OCI-LY7 (cell line): ENCODE data around the gene CAPRIN1. TPM values are rescaled to one million over a fixed set of nuclear protein-coding genes. Genes with fewer than 3 reads are reported as not detected.

Experiments used
- BruUV-seq: library from RNA; stranded (reverse); fragments of 400-500 nt; replicated peaks from 2 replicates; lab custom pipeline; 2021; lab: Mats Ljungman, UMichigan
- CTCF ChIA-PET: fragments of 300-600 bp; sonication (Branson Sonifier 250); formaldehyde crosslinking; loops from one replicate; lab custom pipeline; 2022; ENCODE audit warnings: antibody characterized with exemption; ENCODE audit not compliant: unreplicated experiment; lab: Charles Lee
- POLR2A ChIA-PET: fragments of 300-600 bp; sonication (Branson Sonifier 250); formaldehyde crosslinking; loops from one replicate; lab custom pipeline; 2022; ENCODE audit warnings: antibody characterized with exemption; lab: Charles Lee
- DNase-seq: peaks from one replicate; pipeline ENCODE4 v3.0.0-alpha.2; 2015; ENCODE audit warnings: low spot score
- H2AFZ ChIP-seq: fragments of 200-600 bp; sonication (generic), shearing (Covaris generic); 2 replicates; pipeline ENCODE4 v1.6.1; 2014; ENCODE audit warnings: mild to moderate bottlenecking, antibody characterized with exemption, low read length, moderate library complexity
- H3K27ac ChIP-seq: fragments of 200-600 bp; sonication (generic); 2 replicates; pipeline ENCODE4 v1.5.1; 2014; ENCODE audit warnings: mixed run types, low read depth, mild to moderate bottlenecking, moderate library complexity, low read length, inconsistent platforms; ENCODE audit not compliant: poor library complexity, severe bottlenecking
- H3K36me3 ChIP-seq: fragments of 200-600 bp; sonication (generic); 2 replicates; pipeline ENCODE4 v1.6.1; 2014; ENCODE audit warnings: mild to moderate bottlenecking, antibody characterized with exemption, low read length, moderate library complexity, mixed read lengths; ENCODE audit not compliant: insufficient read depth
- H3K4me1 ChIP-seq: fragments of 200-600 bp; sonication (generic); 2 replicates; pipeline ENCODE4 v1.5.1; 2014; ENCODE audit warnings: mild to moderate bottlenecking, low read length; ENCODE audit not compliant: insufficient read depth, poor library complexity, severe bottlenecking
- H3K4me2 ChIP-seq: fragments of 200-600 bp; sonication (generic); 2 replicates; pipeline ENCODE4 v1.6.1; 2014; ENCODE audit warnings: mild to moderate bottlenecking, low read length
- H3K4me3 ChIP-seq: fragments of 200-600 bp; sonication (generic); 2 replicates; pipeline ENCODE4 v1.5.1; 2014; ENCODE audit warnings: mild to moderate bottlenecking, low read depth, low read length; ENCODE audit not compliant: poor library complexity, severe bottlenecking
- H3K79me2 ChIP-seq: fragments of 200-600 bp; sonication (generic); 2 replicates; pipeline ENCODE4 v1.6.1; 2016; ENCODE audit warnings: low read depth, mild to moderate bottlenecking, low read length, moderate library complexity, mixed read lengths; ENCODE audit not compliant: insufficient read depth
- H3K9me2 ChIP-seq: fragments of 200-600 bp; sonication (generic); 2 replicates; pipeline ENCODE4 v1.6.1; 2016; ENCODE audit warnings: mild to moderate bottlenecking, low read length, mixed read lengths; ENCODE audit not compliant: insufficient read depth
- H3K9me3 ChIP-seq: fragments of 200-600 bp; sonication (generic); 2 replicates; pipeline ENCODE4 v1.6.1; 2014; ENCODE audit warnings: mild to moderate bottlenecking, mixed run types, low read length, mixed read lengths
- H4K20me1 ChIP-seq: fragments of 200-600 bp; sonication (generic); 2 replicates; pipeline ENCODE4 v1.6.1; 2014; ENCODE audit warnings: mild to moderate bottlenecking, antibody characterized with exemption, low read length, moderate library complexity, mixed read lengths; ENCODE audit not compliant: insufficient read depth
- CTCF ChIP-seq: fragments of 200-600 bp; sonication (generic); conservative IDR thresholded peaks from 2 replicates; pipeline ENCODE4 v1.5.1; 2014; ENCODE audit warnings: mild to moderate bottlenecking, antibody characterized with exemption, low read length, moderate library complexity, mixed read lengths
- EZH2phosphoT487 ChIP-seq: fragments of 200-600 bp; sonication (generic); IDR thresholded peaks from 2 replicates; pipeline ENCODE4 v1.6.1; 2018; ENCODE audit warnings: low read depth, borderline replicate concordance, mild to moderate bottlenecking, mixed run types, antibody characterized with exemption, low read length, moderate library complexity, mixed read lengths
- intact Hi-C: fragments of 100-400 bp; cut with micrococcal nuclease; formaldehyde crosslinking; loops from one replicate; pipeline ENCODE4 v1.10.0; 2022; ENCODE audit not compliant: unreplicated experiment
- total RNA-seq, 2 experiments: library from RNA; depleted of rRNA in 1 of 2; stranded (reverse); fragments of >200 nt in 1 of 2; shearing (Covaris generic) in 1 of 2; gene quantifications; 2 replicates each; pipeline ENCODE4 v1.2.3, GENCODE V29; 2014 to 2022

The CAPRIN1 gene
- total RNA-seq, 2 experiments from 2014 or later = 259 to 286 TPM

- Histone ChIP-seq H3K27ac (no peak overlapping the region), H4K20me1 (no peaks in the 10 kb centered on the region; the same call in 1 of the 2 replicates), H3K4me3 (no peak overlapping the region), H3K9me3 (no peaks in the 10 kb centered on the region), H3K4me1 (peaks cover 49% of the 10 kb centered on the region), H3K9me2 (no peaks in the 10 kb centered on the region), H3K36me3 (peaks cover 97% of the 10 kb centered on the region), H2AFZ (no peak overlapping the region), H3K4me2 (no peak overlapping the region), H3K79me2 (no peaks in the 10 kb centered on the region)
- intact Hi-C loops = loop anchor here (5.0 kb wide), 2 partner anchors 96 to 151 kb away; partner anchors contain the start of gene CAPRIN1
- ChIA-PET CTCF (no interaction called here), POLR2A (interaction anchor here (0.6 kb wide), 1 partner anchor 81 kb away, joined by 8 read pairs; no protein-coding TSS in a partner anchor)
- TF ChIP-seq EZH2phosphoT487 = no peak
- TF ChIP-seq CTCF = no peak
- no peak for DNase-seq
- BruUV-seq = no TSS peak
Measured at GRCh38 chr11:34148504-34149165, 97.1 kb downstream of the CAPRIN1 start.

- no peaks in the 10 kb centered on the region for H3K9me2 ChIP-seq
- intact Hi-C loops = loop anchor here (5.0 kb wide), 2 partner anchors 97 to 152 kb away; partner anchors contain the start of gene CAPRIN1
- no peak overlapping the region for H3K4me3 ChIP-seq
- H3K79me2 ChIP-seq = no peaks in the 10 kb centered on the region
- peaks cover 91% of the 10 kb centered on the region for H3K36me3 ChIP-seq
- ChIA-PET CTCF (no interaction called here), POLR2A (interaction anchor here (0.6 kb wide), 1 partner anchor 82 kb away, joined by 8 read pairs; no protein-coding TSS in a partner anchor)
- H3K27ac ChIP-seq = no peak overlapping the region
- H4K20me1 ChIP-seq = no peaks in the 10 kb centered on the region
- no peak overlapping the region for H3K4me2 ChIP-seq
- H3K9me3 ChIP-seq = no peaks in the 10 kb centered on the region
- no peak for DNase-seq
- no peak overlapping the region for H2AFZ ChIP-seq
- TF ChIP-seq CTCF (no peak), EZH2phosphoT487 (no peak)
- no TSS peak for BruUV-seq
- peaks cover 51% of the 10 kb centered on the region for H3K4me1 ChIP-seq
Measured at GRCh38 chr11:34149274-34149673, 97.7 kb downstream of the CAPRIN1 start.

GRCh38 chr11:34149786-34150185, 98.3 kb downstream of the CAPRIN1 start:
- intact Hi-C loops = loop anchor here (5.0 kb wide), 2 partner anchors 97 to 152 kb away; partner anchors contain the start of gene CAPRIN1
- ChIA-PET POLR2A (no interaction called here), CTCF (no interaction called here)
- H3K79me2 ChIP-seq = no peaks in the 10 kb centered on the region
- H3K9me3 ChIP-seq = no peaks in the 10 kb centered on the region
- no TSS peak for BruUV-seq
- H4K20me1 ChIP-seq = no peaks in the 10 kb centered on the region
- H2AFZ ChIP-seq = no peak overlapping the region
- no peaks in the 10 kb centered on the region for H3K9me2 ChIP-seq
- DNase-seq = no peak
- no peak overlapping the region for H3K4me3 ChIP-seq
- no peak overlapping the region for H3K4me2 ChIP-seq
- H3K36me3 ChIP-seq = peaks cover 90% of the 10 kb centered on the region
- no peak for TF ChIP-seq EZH2phosphoT487
- peak; percentile 52 for TF ChIP-seq CTCF
- H3K4me1 ChIP-seq = peaks cover 51% of the 10 kb centered on the region
- H3K27ac ChIP-seq = no peak overlapping the region
